Tibial nerve (tissue), 4 donors: ENCODE data around the gene ATP2B3. TPM values are rescaled to one million over a fixed set of nuclear protein-coding genes. Genes with fewer than 3 reads are reported as not detected.
A peak's percentile ranks its signal among the peaks of the same experiment; 100 is the strongest.

Experiments used
- DNase-seq, 2 donors: peaks; one replicate each; pipeline ENCODE4 v3.0.0-alpha.2; 2019; ENCODE audit warnings: low spot score in 2 of 2
- H3K27ac ChIP-seq, 4 donors: fragments of 200-600 bp; sonication (generic) in 3 of 4; one replicate each; pipeline ENCODE4 v1.5.1; 2017 to 2019; ENCODE audit warnings: mild to moderate bottlenecking in 1 of 4
- H3K27me3 ChIP-seq, 2 donors: fragments of 200-600 bp; sonication (generic) in 1 of 2; one replicate each; pipeline versions ENCODE4 v1.5.1 to v1.6.0; 2017 to 2019
- H3K36me3 ChIP-seq, 3 donors: fragments of 200-600 bp; sonication (generic); one replicate each; pipeline ENCODE4 v1.5.1; 2018 to 2019
- H3K4me1 ChIP-seq, 4 donors: fragments of 200-600 bp; sonication (generic) in 3 of 4; one replicate each; pipeline ENCODE4 v1.5.1; 2017 to 2019
- H3K4me3 ChIP-seq, 4 donors: fragments of 200-600 bp; sonication (generic) in 3 of 4; one replicate each; pipeline ENCODE4 v1.5.1; 2017 to 2019; ENCODE audit warnings: mild to moderate bottlenecking in 1 of 4, moderate library complexity in 1 of 4
- H3K9me3 ChIP-seq, 4 donors: fragments of 200-600 bp; sonication (generic) in 3 of 4; one replicate each; pipeline ENCODE4 v1.5.1; 2017 to 2019
- CTCF ChIP-seq, 5 experiments: fragments of 200-600 bp in 3 of 5; fragments of 450-650 bp in 2 of 5; sonication (generic) in 3 of 5; IDR thresholded peaks; one replicate each; pipeline ENCODE4 v1.5.1; 2016 to 2019; ENCODE audit warnings: antibody characterized with exemption in 5 of 5, mild to moderate bottlenecking in 3 of 5, moderate library complexity in 2 of 5
- EP300 ChIP-seq, 2 donors: sonication (generic); formaldehyde crosslinking; IDR thresholded peaks; one replicate each; pipeline ENCODE4 v1.6.1; 2017; ENCODE audit warnings: antibody characterized with exemption in 2 of 2, mild to moderate bottlenecking in 1 of 2
- POLR2A ChIP-seq, 2 donors: fragments of 450-650 bp; IDR thresholded peaks; one replicate each; pipeline ENCODE4 v1.6.1; 2017; ENCODE audit warnings: antibody characterized with exemption in 2 of 2, mild to moderate bottlenecking in 2 of 2, moderate library complexity in 2 of 2
- WGBS, 2 donors: methylation state at CpG; one replicate each; pipeline ENCODE4 v1.1.5; 2018; 5-methylcytosine and 5-hydroxymethylcytosine counted together
- total RNA-seq, 4 donors: library from RNA; depleted of rRNA; stranded (reverse); fragments of >200 nt; gene quantifications; one replicate each; pipeline ENCODE4 v1.1.0, GENCODE V29; 2016

ATP2B3 gene
- total RNA-seq, 4 donors from 2014 or later, result not detected

GRCh38 chrX:153491918-153492317, 25.5 kb upstream of the ATP2B3 start:
- no peak for TF ChIP-seq EP300 (IDR thresholded peaks at IDR 0.05)
- no peak for TF ChIP-seq POLR2A (IDR thresholded peaks at IDR 0.05)
- TF ChIP-seq CTCF (IDR thresholded peaks at IDR 0.05), result no peak
- H3K27ac ChIP-seq, result peak overlapping the region in 1 of 4 donors; percentile 28
- 68% methylated on average over 10 of the region's 11 CpGs; no CpG with 5 or more reads in 1 of the 2 donors for WGBS, 2 donors
- no peak overlapping the region for H3K4me3 ChIP-seq
- H3K36me3 ChIP-seq, result no peaks in the 10 kb centered on the region
- no peaks in the 10 kb centered on the region for H3K9me3 ChIP-seq
- peaks cover 0 to 55% (median 7%) of the 10 kb centered on the region in 4 donors for H3K4me1 ChIP-seq
- no peak for DNase-seq
- no peaks in the 10 kb centered on the region for H3K27me3 ChIP-seq

- H3K27ac ChIP-seq, result peak overlapping the region in 1 of 4 donors; percentile 28
Observed at GRCh38 chrX:153492543-153492942, 24.9 kb upstream of the ATP2B3 start.

GRCh38 chrX:153493085-153493484, 24.4 kb upstream of the ATP2B3 start:
- no peak overlapping the region for H3K4me3 ChIP-seq
- no peak for TF ChIP-seq EP300 (IDR thresholded peaks at IDR 0.05)
- no peak for TF ChIP-seq POLR2A (IDR thresholded peaks at IDR 0.05)
- no peak for TF ChIP-seq CTCF (IDR thresholded peaks at IDR 0.05)
- no peaks in the 10 kb centered on the region for H3K9me3 ChIP-seq
- H3K36me3 ChIP-seq, result no peaks in the 10 kb centered on the region
- WGBS, 2 donors, result 90 to 97% methylated on average over 7 to 11 of the region's 11 CpGs
- H3K27ac ChIP-seq, result no peak overlapping the region
- H3K27me3 ChIP-seq, result no peaks in the 10 kb centered on the region
- no peak for DNase-seq
- peaks cover 0 to 45% (median 4%) of the 10 kb centered on the region in 4 donors for H3K4me1 ChIP-seq

More at GRCh38 chrX:153492543-153492942, 24.9 kb upstream of the ATP2B3 start:
- 86 to 88% methylated on average over 6 to 12 of the region's 12 CpGs for WGBS, 2 donors
- H3K4me1 ChIP-seq, result peaks cover 0 to 50% (median 6%) of the 10 kb centered on the region in 4 donors
- DNase-seq, result no peak
- H3K4me3 ChIP-seq, result no peak overlapping the region
- TF ChIP-seq POLR2A (IDR thresholded peaks at IDR 0.05) (no peak), EP300 (IDR thresholded peaks at IDR 0.05) (no peak), CTCF (IDR thresholded peaks at IDR 0.05) (no peak)
- H3K36me3 ChIP-seq, result no peaks in the 10 kb centered on the region
- no peaks in the 10 kb centered on the region for H3K9me3 ChIP-seq
- H3K27me3 ChIP-seq, result no peaks in the 10 kb centered on the region

GRCh38 chrX:153494061-153494460, 23.4 kb upstream of the ATP2B3 start:
- WGBS, 2 donors, result 69 to 74% methylated on average over 11 to 12 of the region's 12 CpGs
- H3K4me3 ChIP-seq, result no peak overlapping the region
- no peak for TF ChIP-seq POLR2A (IDR thresholded peaks at IDR 0.05)
- no peak for TF ChIP-seq CTCF (IDR thresholded peaks at IDR 0.05)
- TF ChIP-seq EP300 (IDR thresholded peaks at IDR 0.05), result no peak

GRCh38 chrX:153494541-153495361, 22.7 kb upstream of the ATP2B3 start, which contains the start of gene BGN:
BGN (plus strand) TSS chrX:153494980; CDS start chrX:153504632, 9,652 bp downstream.
- 2 to 60% methylated on average over 13 to 38 of the region's 41 CpGs for WGBS, 2 donors
- peak within 1 kb of the TSS; percentile 22 to 81 (median 64) for H3K27ac ChIP-seq

More at GRCh38 chrX:153494061-153494460, 23.4 kb upstream of the ATP2B3 start:
- no peaks in the 10 kb centered on the region for H3K36me3 ChIP-seq
- DNase-seq, result no peak
- H3K27me3 ChIP-seq, result no peaks in the 10 kb centered on the region
- H3K27ac ChIP-seq, result peak overlapping the region in 3 of 4 donors; percentile 50 to 81 (median 77)
- H3K9me3 ChIP-seq, result no peaks in the 10 kb centered on the region
- H3K4me1 ChIP-seq, result peaks cover 0 to 41% (median 0%) of the 10 kb centered on the region in 4 donors

More at GRCh38 chrX:153494541-153495361, 22.7 kb upstream of the ATP2B3 start, which contains the start of gene BGN:
- Histone ChIP-seq H3K36me3 (no peaks in the 10 kb centered on the region), H3K4me3 (peak within 1 kb of the TSS; percentile 12 to 47 (median 31)), H3K4me1 (peaks cover 0 to 46% (median 0%) of the 10 kb centered on the region in 4 donors), H3K27me3 (no peaks in the 10 kb centered on the region), H3K9me3 (no peaks in the 10 kb centered on the region)
- no peak for DNase-seq
- TF ChIP-seq POLR2A (IDR thresholded peaks at IDR 0.05), result no peak
- no peak for TF ChIP-seq EP300 (IDR thresholded peaks at IDR 0.05)
- TF ChIP-seq CTCF (IDR thresholded peaks at IDR 0.05), result peak in 3 of 5 experiments; percentile 38 to 55 (median 44)
